ENCODE data around the gene GYG2.

- TF ChIP-seq GATA4 (IDR thresholded peaks at IDR 0.05; ENCODE audit: borderline replicate concordance, low read depth): no peak
- no peak for TF ChIP-seq ZNF296 (CRISPR knock-in tag; conservative IDR thresholded peaks at IDR 0.05)
- no peak for TF ChIP-seq RBAK (CRISPR knock-in tag; IDR thresholded peaks at IDR 0.05)
- no peak for TF ChIP-seq POLR2A (IDR thresholded peaks at IDR 0.05; ENCODE audit: insufficient read depth in 1 of 2, low read depth in 2 of 2, low read length in 2 of 2)
- no peak for TF ChIP-seq CTCF (CRISPR knock-in tag; IDR thresholded peaks at IDR 0.05)
- no peak for TF ChIP-seq AGO1 (IDR thresholded peaks at IDR 0.05; ENCODE audit: low read depth, low read length, poor library complexity, severe bottlenecking)
- TF ChIP-seq SP5 (CRISPR knock-in tag; IDR thresholded peaks at IDR 0.05; ENCODE audit: borderline replicate concordance, low read depth): no peak
- TF ChIP-seq PREB (CRISPR knock-in tag; IDR thresholded peaks at IDR 0.05): no peak
- no peak for TF ChIP-seq POLR2G (IDR thresholded peaks at IDR 0.05; ENCODE audit: low read depth, low read length)
- TF ChIP-seq TERF1 (CRISPR knock-in tag; IDR thresholded peaks at IDR 0.05): no peak
- no peak for TF ChIP-seq ZBTB37 (CRISPR knock-in tag; IDR thresholded peaks at IDR 0.05)
- no peak for TF ChIP-seq MXD1 (CRISPR knock-in tag; IDR thresholded peaks at IDR 0.05)
These were observed 11.7 kb upstream of the GYG2 start for GRCh38 chrX:2817036-2817435.
